Measurements from ENCODE around the gene FBXO15. TPM values are rescaled to one million over a fixed set of nuclear protein-coding genes. Genes with fewer than 3 reads are reported as not detected.

FBXO15 gene
- total and polyA plus RNA-seq, 2 of the 8 experiments (the other 6 are each of a cell fraction or from before 2014, with no cell fraction given) = 0.84 to 0.85 TPM

GRCh38 chr18:74113711-74114110 is 33.9 kb downstream of the FBXO15 start:
- Histone ChIP-seq H4K91ac (replicated peaks; ENCODE audit: insufficient read length, low read length) (no peak overlapping the region), H3K56ac (replicated peaks; ENCODE audit: insufficient read length, low read depth, low read length) (no peak overlapping the region), H3K18ac (ENCODE audit: extremely low read depth, low read length) (no peak overlapping the region), H3K4ac (replicated peaks; ENCODE audit: insufficient read length, low read depth, low read length) (no peak overlapping the region), H3K79me2 (ENCODE audit: control insufficient read depth in 1 of 2, insufficient read depth in 2 of 2, low read length in 2 of 2) (no peaks in the 10 kb centered on the region), H4K5ac (ENCODE audit: insufficient read length, low read depth, low read length) (no peak overlapping the region), H2BK120ac (replicated peaks; ENCODE audit: low read depth, low read length) (no peak overlapping the region), H3K14ac (ENCODE audit: insufficient read length) (no peak overlapping the region), H2BK20ac (ENCODE audit: low read length) (no peak overlapping the region), H4K8ac (ENCODE audit: extremely low read depth, insufficient read depth, low read length) (no peak overlapping the region), H3K27me3 (replicated peaks in 1 of 4; ENCODE audit: control insufficient read depth in 3 of 4, extremely low read depth in 1 of 4, insufficient read depth in 3 of 4, low read length in 3 of 4) (no peaks in the 10 kb centered on the region), H3K23ac (ENCODE audit: insufficient read length) (no peak overlapping the region), H2BK15ac (ENCODE audit: low read length) (no peak overlapping the region), H2BK5ac (ENCODE audit: low read depth, low read length) (no peak overlapping the region), H2AFZ (ENCODE audit: low read length) (no peak overlapping the region), H3K36me3 (ENCODE audit: control insufficient read depth in 2 of 4, insufficient read depth in 4 of 4, low read length in 3 of 4) (no peaks in the 10 kb centered on the region), H3K4me2 (ENCODE audit: insufficient read depth in 1 of 2, low read depth in 2 of 2, low read length in 2 of 2) (no peak overlapping the region), H3K9me3 (ENCODE audit: insufficient read depth in 2 of 2, low read depth in 1 of 2, low read length in 1 of 2) (peaks cover 5 to 8% of the 10 kb centered on the region in 2 experiments; a peak in 3 of 4 replicates), H3K23me2 (ENCODE audit: low read depth, low read length) (no peaks in the 10 kb centered on the region; the same call in 1 of the 2 replicates), H2AK5ac (ENCODE audit: low read depth, low read length) (no peak overlapping the region), H2BK12ac (ENCODE audit: low read depth, low read length) (0 out of 2 replicates have a peak overlapping the region, but pooled peaks have one; percentile 4), H3K27ac (ENCODE audit: low read depth, low read length) (no peak overlapping the region), H3K9ac (replicated peaks in 1 of 4; ENCODE audit: extremely low read depth in 1 of 4, low read depth in 3 of 4, low read length in 3 of 4) (no peak overlapping the region), H3K79me1 (ENCODE audit: low read depth, low read length) (no peaks in the 10 kb centered on the region), H3K4me1 (replicated peaks in 1 of 4; ENCODE audit: control insufficient read depth in 3 of 4, insufficient read depth in 4 of 4, low read length in 3 of 4) (peaks cover 2 to 13% (median 8%) of the 10 kb centered on the region in 4 experiments; a peak in 5 of 7 replicates), H4K20me1 (replicated peaks in 1 of 2; ENCODE audit: control insufficient read depth in 1 of 2, insufficient read depth in 2 of 2, low read length in 2 of 2) (no peaks in the 10 kb centered on the region), H3K4me3 (ENCODE audit: extremely low read depth in 1 of 4, insufficient read depth in 2 of 4, low read depth in 3 of 4, low read length in 4 of 4) (no peak overlapping the region)
- ChIA-PET CTCF (ENCODE audit: partially characterized antibody) (interaction anchor here (0.7 to 2.5 kb wide), 4 partner anchors 28 to 85 kb away, joined by 3 to 12 read pairs (median 3); no protein-coding TSS in a partner anchor), POLR2A (ENCODE audit: partially characterized antibody) (no interaction called here)
- FAIRE-seq (no peak), DNase-seq (ENCODE audit: low read depth in 1 of 2, low spot score in 2 of 2) (no peak)
- TF ChIP-seq ASH2L (IDR thresholded peaks at IDR 0.05; ENCODE audit: low read length) (no peak), PHF8 (conservative IDR thresholded peaks at IDR 0.05; ENCODE audit: low read depth, low read length) (no peak), SIN3A (conservative IDR thresholded peaks at IDR 0.05 in 1 of 2, IDR thresholded peaks at IDR 0.05 in 1 of 2; ENCODE audit: low read depth in 1 of 2, low read length in 2 of 2) (no peak), YY1 (IDR thresholded peaks at IDR 0.05; ENCODE audit: low read depth, low read length) (no peak), CBX5 (IDR thresholded peaks at IDR 0.05; ENCODE audit: low read depth, low read length) (no peak), SRF (IDR thresholded peaks at IDR 0.05; ENCODE audit: low read depth, low read length) (no peak), JUN (IDR thresholded peaks at IDR 0.05; ENCODE audit: low read depth, low read length) (no peak), SIX5 (IDR thresholded peaks at IDR 0.05; ENCODE audit: low read depth, low read length) (no peak), CBX8 (IDR thresholded peaks at IDR 0.05; ENCODE audit: borderline replicate concordance, low read depth, low read length) (no peak), RAD21 (IDR thresholded peaks at IDR 0.05 in 1 of 2, conservative IDR thresholded peaks at IDR 0.05 in 1 of 2; ENCODE audit: low read depth in 2 of 2, low read length in 2 of 2) (no peak)
